HG03571 (cell line): ENCODE results near the gene CIROP.

Experiments used
- ATAC-seq: cut with Tn5 transposase; IDR thresholded peaks from one replicate; pipeline ENCODE4 v1.9.1; 2021; ENCODE audit not compliant: unreplicated experiment

CIROP gene

GRCh38 chr14:23052182-23052623, 52.6 kb downstream of the CIROP start:
- ATAC-seq = no peak

GRCh38 chr14:23051141-23052057, 53.4 kb downstream of the CIROP start:
- ATAC-seq = no peak
